CMK (cell line): ENCODE measurements around the gene MON2.
"Not testable (repeated sequence)": the region's sequence is repeated elsewhere in the genome, so short reads cannot be mapped to it uniquely, and the experiment has no call there.

Experiments
- DNase-seq: peaks from one replicate; pipeline ENCODE4 v3.0.0-alpha.2; 2010; ENCODE audit warnings: low read depth

MON2 gene, protein sequence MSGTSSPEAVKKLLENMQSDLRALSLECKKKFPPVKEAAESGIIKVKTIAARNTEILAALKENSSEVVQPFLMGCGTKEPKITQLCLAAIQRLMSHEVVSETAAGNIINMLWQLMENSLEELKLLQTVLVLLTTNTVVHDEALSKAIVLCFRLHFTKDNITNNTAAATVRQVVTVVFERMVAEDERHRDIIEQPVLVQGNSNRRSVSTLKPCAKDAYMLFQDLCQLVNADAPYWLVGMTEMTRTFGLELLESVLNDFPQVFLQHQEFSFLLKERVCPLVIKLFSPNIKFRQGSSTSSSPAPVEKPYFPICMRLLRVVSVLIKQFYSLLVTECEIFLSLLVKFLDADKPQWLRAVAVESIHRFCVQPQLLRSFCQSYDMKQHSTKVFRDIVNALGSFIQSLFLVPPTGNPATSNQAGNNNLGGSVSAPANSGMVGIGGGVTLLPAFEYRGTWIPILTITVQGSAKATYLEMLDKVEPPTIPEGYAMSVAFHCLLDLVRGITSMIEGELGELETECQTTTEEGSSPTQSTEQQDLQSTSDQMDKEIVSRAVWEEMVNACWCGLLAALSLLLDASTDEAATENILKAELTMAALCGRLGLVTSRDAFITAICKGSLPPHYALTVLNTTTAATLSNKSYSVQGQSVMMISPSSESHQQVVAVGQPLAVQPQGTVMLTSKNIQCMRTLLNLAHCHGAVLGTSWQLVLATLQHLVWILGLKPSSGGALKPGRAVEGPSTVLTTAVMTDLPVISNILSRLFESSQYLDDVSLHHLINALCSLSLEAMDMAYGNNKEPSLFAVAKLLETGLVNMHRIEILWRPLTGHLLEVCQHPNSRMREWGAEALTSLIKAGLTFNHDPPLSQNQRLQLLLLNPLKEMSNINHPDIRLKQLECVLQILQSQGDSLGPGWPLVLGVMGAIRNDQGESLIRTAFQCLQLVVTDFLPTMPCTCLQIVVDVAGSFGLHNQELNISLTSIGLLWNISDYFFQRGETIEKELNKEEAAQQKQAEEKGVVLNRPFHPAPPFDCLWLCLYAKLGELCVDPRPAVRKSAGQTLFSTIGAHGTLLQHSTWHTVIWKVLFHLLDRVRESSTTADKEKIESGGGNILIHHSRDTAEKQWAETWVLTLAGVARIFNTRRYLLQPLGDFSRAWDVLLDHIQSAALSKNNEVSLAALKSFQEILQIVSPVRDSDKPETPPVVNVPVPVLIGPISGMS (N-terminal part only)

DNA sequence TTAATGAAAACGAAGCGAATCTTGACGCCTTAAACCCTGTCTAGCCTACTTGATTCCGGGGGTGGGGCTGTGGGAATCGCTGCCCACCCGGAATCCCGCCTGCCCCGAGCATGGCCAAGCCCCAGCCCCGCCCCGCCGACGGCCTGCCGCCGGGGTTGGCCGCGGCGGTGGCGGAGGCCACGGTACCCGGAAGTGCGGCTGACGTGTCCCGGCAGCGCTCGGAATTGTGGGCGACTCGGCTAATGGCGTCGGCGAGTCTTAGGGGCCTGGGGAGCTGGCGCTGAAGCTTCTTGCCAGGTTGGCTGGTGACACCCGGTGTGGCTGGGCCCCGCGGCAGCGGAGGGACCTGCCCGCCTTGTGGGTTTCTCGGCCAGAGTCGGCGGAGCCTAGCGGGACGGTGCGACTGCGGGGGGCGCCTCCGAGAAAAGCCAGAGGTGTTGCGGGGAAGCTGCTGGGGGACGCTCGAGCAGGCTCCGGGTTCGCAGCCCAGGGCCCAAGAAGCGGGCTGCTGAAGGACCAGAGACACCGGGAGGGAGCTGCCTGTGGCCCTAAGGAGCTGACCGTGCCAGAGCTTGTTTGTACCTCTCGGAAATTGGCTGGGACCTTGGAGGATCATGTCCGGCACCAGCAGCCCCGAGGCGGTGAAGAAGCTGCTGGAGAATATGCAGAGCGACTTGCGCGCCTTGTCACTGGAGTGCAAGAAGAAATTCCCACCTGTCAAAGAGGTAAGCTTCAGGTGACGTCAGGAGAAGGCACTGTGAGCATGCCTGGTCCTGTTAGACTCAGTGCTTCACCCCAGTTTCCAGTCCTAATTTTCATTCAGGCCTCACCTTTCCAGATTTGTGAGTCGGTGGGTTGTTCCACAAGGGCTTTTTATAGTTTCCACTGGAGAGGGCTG, at the start of gene MON2:
Gene MON2 (plus strand): TSS at position 233 of the 898 bp plus-strand sequence. CDS start 382 bp downstream, at position 615.
- peak; percentile 30 for DNase-seq

DNA sequence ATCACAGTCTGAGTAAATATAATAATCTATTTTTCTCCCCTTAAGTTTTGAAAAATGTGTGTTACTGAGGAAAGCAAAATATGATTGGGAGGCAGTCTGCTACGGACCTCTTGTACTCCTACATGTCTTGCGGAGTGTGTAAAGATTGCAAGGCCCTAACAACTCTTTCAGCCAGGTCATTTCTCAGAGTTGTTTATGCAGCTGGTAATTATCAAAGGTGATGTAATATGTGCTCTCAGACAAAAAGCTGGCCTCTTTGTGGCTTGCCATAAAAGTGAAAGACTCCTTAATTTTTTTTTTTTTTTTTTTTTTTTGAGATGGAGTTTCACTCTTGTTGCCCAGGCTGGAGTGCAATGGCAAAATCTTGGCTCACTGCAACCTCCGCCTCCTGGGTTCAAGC, 40.5 kb upstream of the MON2 start:
- DNase-seq = no peak

DNA sequence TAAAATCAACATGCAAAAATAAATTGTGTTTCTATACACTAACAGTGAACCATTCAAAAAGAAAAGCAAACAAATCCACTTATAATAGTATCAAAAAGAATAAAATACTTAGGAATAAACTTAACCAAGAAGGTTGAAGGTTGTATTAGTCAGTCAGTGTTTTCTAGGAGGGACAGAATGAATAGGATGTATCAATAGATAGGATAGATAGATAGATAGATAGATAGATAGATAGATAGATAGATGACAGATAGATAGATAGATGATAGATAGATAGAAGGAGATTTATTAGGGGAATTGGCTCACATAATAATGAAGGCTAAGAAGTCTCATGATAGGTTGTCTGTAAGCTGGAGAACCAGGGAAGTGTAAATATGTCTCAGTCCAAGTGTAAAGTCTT, 37.2 kb upstream of the MON2 start:
- DNase-seq = no peak

DNA sequence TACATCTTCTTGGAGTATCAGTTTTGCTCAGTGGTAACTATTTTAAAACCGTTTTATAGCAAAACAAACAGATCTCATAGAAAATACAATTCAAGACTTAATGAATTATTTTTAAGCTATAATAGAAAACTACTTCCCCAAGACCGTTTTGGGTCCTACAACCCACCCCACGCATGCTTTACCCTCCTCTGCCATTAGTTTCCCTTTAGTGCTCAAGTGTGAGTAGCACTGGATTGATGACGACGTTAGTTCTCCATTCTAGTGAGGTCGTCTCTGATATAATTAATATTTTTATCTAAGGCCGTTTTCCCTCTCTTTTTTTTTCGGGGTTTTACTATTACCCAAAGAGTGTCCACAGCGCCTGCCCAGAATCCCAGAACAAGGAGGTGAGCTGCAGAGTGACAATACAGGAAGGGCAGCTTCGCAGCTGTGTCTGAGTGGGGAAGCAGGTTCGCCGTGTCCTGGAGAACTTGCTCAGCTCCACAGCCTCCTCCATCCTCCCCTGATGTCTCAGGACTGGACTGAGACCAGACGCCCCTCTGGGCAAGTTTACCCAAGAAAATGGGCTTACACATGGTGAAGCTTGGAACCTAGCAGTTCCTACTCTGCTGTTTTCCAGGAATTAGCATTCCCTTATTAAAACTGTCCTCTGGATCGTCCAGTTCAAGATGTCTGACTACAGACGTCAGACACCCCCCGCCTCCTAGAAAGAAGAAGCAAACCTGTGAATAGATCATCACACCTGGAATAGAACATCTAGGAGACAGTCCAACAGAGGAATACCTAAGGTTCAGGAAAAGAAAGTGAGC, 31.9 kb upstream of the MON2 start:
- no peak for DNase-seq

DNA sequence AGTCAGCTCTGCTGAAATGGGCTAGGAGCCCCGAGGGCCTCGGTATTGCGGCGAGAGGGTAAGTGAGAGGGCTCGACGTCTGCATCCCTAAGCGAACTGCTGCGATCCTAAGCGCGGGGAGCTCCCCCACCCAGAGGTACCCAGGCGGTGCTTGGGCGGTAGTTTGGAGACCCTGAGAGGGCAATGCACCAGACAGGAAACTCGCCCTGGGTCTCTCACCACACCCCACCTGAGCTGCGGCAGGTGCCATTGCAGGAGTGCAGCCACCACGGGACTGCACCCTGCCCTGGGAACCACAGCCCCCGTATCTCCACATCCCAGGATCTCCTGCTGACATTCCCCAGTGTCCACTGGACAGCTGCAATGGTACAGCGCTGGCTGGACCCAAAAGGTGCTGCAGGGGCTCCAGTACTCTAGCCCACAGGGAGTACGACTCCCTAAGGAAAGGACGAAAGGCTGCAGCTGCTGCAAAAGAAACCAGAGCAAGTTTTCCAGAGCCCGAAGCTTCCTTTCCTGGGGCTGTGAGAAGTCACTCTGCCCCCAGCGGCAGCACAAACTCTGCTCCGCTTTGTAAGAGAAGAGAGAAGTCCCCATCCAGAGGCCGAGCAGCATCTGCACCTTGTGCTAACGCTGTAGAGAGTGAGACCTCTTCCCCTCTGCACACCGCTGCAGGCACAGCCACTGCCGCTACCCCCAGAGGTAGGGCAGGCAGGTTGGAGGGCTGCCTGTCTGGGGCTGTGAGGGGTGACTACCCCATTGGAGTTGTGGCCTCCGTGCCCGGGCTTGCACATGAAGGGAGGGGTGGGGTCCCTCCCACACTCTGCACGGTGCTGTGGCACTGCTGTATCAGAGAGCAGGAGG, 31.1 kb upstream of the MON2 start:
- no peak for DNase-seq

DNA sequence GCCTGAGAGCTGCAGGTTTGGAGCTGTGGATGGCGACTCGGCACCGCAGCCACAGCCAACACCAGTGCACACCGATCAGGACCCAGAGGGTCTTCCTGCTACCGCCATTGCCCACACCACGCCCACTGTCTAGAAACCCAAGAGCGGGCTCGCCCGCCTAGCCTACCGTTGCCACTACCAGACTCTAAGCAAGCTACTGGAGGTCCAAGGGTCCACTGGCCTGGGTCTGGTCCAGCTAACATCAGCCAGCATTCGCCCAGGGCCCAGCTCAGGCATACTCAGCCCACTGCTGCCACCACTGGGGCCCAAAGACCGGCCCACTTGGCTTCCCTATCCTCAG, 30.5 kb upstream of the MON2 start:
- no peak for DNase-seq

DNA sequence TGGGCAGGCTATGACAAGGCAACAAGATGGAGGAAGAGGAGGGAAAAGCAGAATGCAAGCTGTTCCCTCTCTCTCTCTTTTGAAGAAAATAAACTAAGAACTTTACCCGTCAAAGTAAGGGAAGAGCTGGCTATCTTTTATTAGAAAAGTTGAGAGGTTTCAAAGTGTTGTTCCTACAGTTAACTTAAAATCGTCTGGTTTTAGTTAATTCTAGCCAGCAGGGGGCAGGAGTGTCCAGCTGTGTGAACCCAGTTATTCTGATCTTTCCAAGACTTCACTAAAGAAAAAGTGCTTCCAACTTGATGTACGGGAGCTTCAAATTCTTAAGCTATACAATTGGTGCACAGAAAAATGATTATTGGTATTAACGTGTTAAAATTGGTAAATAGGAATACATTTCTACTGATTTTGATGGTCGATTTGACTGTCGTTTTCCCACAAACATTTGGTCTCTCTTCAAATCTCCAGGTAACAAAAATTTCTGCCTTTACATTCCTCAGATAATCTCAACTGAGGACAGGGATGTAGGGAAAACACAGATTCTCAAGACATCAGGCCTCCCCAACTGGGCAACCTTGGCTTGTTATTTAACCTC, 28.4 kb upstream of the MON2 start:
- peak; percentile 34 for DNase-seq

DNA sequence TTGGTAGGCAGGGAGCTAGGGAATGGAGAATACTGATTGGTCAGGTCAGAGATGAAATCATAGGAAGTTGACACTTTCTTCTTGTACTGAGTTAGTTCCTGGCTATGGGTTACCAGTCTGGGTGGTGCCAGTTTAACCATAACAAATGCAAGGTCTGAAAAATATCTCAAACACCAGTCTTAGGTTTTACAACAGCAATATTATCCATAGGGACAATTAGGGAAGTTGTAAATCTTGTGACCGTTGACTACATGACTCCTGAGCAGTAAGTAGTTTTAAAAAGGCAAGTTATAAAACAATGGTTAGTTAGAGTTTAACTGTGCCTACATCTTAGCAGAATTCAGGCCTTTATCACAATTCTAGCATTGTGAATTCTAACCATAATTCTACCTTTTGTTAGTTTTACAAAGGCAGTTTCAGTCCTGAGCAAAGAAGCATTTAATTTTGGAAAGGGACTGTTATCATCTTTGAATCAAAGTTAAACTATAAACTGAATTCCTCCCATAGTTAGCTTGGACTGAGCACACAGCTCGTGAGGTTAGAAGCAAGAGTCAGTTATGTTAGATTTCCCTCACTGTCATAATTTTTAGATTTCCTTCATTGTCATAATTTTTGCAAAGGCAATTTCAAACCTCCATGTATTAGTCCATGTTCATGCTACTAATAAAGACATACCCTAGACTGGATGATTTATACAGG, 19.7 kb upstream of the MON2 start:
- DNase-seq = no peak

DNA sequence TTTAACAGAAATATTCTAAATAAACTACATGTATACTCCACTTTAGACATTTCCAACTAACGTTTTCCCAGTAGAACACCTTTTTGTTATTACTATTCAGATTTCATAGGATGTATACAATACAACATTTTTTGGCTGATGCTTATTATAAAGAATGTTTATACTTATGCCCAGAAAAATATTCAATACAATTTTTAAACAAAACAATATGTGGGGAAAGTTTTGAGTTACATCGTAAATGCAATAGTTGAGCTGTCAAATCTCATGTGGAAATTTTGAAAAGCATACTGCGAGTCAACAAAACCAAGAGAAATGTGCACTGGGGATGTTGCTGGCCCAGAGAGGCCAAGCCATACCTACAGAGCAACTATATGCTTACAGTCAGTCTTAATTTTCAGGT, 18.2 kb upstream of the MON2 start:
- no peak for DNase-seq

DNA sequence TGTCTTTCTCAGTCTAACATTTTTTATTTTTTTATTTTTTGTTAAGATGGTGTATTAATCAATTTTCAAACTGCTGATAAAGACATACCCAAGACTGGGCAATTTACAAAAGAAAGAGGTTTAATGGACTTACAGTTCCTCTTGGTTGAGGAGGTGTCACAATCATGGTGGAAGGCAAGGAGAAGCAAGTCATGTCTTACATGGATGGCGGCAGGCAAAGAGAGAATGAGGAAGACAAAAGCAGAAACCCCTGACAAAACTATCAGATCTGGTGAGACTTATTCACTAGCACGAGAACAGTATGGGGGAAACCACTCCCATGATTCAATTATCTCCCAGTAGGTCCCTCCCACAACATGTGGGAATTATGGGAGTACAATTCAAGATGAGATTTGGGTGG, 11.2 kb upstream of the MON2 start:
- DNase-seq = not testable (repeated sequence)

DNA sequence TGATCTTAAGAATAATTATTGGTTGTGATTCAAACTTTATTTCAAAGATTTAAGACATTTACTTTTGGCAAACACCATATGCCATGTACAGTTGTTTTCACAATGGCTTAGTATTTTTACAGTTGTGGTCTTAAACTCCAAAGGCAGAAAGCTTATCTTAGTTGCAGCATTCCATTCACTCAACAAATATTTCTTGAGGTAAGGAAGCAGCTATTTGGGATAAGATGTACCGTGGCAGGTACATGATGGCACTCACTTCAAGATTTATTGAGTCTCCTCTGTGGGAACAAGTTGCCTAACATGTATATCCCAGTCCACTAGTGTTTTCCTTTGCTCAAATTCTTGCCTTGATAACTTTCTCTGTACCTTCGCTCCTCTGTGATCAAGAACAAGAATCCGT, 8.0 kb upstream of the MON2 start:
- no peak for DNase-seq

DNA sequence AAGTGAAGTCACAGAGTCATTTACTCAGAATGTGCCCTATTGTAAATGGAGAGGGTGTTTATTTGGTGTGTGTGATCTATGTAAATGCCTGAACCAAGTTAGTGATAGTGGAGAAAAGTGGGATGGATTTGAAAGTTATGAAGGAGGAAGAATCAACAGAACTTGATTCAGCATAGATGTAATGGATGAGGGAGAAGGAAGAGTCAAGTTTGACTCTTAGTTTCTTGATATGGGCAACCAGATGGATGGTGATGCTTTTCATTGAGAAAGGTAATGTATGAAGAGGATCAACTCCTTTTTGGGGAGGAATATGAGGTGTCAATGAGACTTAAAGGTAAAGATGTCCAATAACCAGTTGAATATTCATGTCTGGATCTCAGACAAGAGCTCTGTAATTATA, 6.7 kb upstream of the MON2 start:
- no peak for DNase-seq

DNA sequence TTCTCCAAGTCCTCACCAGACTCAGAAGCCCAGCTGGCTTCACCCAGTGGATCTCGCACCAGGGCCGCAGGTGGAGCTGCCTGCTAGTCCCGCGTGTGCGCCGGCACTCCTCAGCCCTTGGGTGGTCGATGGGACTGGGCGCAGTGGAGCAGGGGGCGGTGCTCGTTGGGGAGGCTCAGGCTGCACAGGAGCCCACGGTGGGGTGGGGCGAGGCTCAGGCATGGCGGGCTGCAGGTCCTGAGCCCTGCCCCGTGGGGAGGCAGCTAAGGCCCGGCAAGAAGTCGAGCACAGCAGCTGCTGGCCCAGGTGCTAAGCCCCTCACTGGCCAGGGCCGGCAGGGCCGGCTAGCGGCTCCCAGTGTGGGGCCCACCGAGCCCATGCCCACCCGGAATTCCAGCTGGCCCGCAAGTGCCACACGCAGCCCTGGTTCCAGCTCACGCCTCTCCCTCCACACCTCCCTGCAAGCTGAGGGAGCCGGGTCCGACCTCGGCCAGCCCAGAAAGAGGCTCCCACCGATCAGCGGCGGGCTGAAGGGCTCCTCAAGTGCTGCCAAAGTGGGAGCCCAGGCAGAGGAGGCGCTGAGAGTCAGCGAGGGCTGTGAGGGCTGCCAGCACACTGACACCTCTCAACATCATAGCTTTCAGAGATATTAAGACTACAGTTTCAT, 5.3 kb upstream of the MON2 start:
- not testable (repeated sequence) for DNase-seq

DNA sequence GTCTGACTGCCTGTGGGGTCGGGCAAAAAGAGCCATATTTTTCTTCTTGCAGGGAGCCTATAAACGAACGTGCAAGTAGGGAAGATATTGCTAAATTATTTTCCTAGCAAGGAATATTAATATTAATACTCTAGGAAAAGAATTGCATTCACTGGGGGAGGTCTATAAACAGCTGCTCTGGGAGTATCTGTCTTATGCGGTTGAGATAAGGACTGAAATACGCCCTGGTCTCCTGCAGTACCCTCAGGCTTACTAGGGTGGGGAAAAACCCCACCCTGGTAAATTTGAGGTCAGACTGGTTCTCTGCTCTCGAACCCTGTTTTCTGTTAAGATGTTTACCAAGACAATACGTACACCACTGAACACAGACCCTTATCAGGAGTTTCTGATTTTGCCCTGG, 3.4 kb upstream of the MON2 start:
- DNase-seq = not testable (repeated sequence)

DNA sequence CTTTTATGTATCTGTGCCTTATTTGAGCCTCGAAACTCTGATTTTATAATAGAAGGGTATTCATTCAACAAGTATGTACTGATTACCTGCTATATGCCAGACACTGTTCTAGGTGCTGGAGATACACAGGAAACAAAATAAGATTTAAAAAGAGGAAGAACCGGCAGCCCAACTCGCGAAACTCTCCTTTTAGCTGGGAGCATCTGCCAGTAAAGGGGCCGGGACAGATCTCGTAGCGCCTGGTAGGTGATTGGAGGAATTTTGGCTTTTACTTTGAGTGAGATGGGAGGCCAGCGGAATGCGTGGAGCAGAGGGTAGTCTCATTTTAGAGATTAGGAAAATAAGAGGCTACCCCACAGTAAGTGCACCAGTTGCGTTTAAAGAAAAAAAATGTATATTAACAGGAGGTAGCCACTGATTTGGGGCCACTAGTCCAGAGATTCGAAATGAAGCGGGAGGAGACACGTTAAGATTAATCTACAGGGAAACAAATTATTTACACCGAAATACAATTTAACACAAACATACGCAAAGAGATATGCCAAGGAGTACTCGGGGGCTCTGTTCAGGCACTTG, 520 bp upstream of the MON2 start:
- DNase-seq = no peak

DNA sequence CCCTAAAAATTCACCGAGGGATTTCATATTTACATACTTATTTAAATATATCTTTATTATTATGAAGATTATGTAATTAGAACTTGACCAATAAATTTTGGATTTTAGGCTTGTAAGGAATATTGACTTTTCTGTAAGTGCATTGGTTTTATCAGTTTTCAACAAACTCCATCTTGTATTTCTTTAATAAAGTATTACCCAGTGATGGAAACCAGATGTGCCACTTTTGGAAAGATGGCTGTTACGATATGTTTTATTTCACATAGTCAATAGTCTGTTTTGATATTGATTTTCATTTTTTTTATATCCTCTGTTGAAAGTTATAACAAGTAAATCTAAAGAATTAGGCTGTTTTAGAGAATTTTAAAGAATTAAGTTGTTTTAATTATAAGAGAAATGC, 1.8 kb downstream of the MON2 start:
- DNase-seq = no peak

DNA sequence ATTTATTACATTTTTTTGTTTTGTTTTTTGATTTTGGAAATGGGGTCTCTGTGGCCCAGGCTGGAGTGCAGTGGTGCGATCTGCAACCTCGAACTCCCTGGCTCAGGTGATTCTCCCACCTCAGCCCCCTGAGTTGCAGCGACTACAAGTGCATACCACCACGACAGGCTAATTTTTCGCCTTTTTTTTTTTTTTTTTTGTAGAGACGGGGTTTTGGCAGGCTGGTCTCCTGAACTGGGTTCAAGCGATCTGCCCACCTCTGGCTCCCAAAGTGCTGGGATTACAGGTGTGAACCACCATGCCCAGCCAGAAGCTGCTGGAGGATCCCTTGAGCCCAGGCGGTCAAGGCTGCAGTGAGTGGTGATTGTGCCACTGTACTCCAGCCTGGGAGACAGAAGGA, 2.3 kb downstream of the MON2 start:
- no peak for DNase-seq

DNA sequence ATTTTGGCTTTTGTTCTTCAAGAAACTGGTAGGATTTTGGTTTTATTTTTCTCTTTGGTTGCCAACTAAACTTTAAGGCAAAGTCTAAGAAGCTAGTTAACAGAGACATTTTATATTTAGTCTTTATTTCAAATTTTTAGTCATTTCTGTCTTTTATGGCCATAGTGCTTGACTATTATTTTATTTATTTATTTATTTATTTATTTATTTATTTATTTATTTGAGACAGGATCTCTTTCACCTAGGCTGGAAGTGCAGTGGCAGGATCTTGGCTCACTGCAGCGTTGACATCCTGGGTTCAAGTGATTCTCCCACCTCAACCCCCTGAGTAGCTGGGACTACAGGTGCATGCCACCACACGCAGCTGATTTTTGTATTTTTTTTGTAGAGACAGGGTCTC, 3.1 kb downstream of the MON2 start:
- DNase-seq = no peak
